NCI-H1694 treated with DMSO at 0.1 percent for 48 hours (cell line): ENCODE results near the gene CCL19.

Source experiments
- DNase-seq: peaks from one replicate; lab custom pipeline; 2025; lab: John Stamatoyannopoulos, UW

The CCL19 gene

DNA sequence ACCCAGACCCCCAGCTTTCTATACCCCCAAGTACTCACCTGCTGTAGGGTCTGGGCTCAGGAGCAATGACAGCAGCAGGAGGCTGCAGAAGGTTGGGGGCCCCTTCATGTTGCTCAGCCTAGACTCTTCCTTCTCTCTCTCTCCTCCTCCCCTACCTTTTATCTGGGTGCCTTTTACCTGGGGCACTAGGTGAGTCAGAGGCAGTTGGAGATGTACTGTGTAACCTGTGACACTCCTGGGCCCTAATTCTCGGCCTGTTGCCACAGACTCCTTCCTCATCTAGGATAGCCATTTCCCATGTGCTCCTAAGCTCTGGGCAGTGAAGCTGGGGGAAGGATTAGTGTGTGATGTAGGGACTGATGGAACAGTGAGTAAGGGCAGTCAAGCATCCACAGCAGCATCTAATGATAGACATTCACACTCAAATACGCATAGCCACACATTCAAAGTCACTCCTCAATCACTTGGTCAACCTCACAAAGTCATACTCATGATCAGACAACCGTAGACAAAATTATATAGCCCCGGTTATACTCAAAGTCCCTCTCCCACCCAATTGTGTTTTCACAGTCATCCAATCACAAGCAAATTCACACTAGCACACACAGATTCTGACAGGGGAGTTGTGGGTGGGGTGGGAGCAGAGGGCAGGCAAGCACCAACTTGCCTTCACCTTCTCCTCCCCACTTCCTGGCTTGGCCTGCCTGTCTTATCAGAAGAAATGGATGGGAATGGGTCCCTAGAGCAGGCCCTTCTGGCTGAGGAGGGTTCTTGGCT, 28.4 kb downstream of the CCL19 start, which contains the start of gene CCL27:
Gene CCL27, minus strand, starts transcription at position 132 of the 777 bp plus-strand sequence. Its CDS starts 24 bp downstream, at position 108.
- no peak for DNase-seq

DNA sequence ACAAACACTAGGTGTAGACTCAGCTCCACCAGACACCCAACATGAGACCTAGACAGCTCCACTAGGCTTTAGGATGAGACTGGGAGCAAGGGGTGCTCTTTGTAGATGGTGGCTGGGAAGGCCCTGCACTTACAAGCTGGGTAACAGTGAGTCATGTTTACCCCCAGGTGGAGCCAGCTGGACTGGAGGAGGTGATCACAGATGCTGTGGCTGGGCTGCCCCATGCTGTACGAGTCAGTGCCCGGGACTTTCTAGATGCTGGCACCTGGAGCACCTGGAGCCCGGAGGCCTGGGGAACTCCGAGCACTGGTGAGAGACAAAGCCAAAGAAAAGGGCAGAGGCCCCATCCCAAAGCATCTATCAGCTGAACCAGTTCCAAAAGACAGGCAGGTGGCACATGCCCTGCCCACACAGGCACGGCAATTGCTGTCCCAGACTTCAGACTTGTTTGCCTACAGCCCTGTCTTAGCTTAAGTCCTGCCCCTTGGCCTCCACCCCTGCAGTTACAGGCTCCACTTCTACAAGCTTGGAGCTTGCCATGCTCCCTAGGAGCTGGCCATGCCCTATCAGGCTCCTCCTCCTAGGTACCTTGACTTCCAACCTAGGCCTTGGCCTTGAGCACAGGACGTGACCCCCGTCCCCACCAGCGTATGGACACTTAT, 31.4 kb downstream of the CCL19 start:
- DNase-seq = no peak

DNA sequence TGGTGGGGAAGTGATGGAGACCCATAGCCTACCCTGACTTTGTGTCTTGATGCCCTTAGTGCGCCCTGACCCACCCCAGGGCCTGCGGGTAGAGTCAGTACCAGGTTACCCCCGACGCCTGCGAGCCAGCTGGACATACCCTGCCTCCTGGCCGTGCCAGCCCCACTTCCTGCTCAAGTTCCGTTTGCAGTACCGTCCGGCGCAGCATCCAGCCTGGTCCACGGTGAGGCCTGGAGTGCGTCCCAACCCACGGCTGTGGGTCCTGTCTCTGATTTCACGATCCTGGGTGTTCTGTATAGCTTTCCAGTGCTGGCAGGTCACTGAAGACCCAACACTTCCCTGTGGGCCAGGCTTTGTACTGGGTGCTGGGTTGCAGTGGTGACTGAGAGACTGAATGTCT, 32.6 kb downstream of the CCL19 start:
- DNase-seq = no peak

DNA sequence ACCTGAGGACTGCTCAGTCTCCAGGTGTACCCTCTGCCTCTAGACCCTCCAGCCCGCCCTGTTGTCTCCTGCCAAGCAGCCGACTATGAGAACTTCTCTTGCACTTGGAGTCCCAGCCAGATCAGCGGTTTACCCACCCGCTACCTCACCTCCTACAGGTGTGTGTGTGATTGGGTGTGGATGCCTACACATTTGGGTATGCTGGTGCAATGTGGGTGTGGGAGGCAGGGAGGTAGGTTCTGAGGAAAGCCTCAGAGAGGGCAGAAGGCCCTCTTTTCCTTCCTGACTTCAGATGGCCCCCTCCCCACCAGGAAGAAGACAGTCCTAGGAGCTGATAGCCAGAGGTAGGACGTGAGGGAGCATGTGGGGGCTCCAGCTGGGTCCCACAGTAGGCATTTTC, 34.1 kb downstream of the CCL19 start:
- no peak for DNase-seq

DNA sequence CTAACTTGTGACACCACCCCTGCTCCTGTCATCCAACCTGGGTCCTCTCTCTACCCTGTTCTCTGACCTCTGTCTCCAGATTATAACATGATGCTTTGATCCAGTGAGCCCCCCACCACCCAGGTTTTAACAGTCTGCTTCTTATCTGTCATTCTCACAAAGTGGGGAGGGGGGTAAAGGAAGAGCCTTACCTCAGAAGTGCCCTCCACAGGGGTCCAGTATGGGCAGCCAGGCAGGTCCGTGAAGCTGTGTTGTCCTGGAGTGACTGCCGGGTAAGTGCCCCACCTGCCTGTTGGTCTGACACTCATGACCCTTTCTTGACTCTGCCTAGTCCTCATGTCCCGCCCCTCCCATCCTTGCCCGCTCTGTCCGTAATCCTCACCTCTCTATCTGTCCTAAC, 35.7 kb downstream of the CCL19 start:
- DNase-seq = no peak

DNA sequence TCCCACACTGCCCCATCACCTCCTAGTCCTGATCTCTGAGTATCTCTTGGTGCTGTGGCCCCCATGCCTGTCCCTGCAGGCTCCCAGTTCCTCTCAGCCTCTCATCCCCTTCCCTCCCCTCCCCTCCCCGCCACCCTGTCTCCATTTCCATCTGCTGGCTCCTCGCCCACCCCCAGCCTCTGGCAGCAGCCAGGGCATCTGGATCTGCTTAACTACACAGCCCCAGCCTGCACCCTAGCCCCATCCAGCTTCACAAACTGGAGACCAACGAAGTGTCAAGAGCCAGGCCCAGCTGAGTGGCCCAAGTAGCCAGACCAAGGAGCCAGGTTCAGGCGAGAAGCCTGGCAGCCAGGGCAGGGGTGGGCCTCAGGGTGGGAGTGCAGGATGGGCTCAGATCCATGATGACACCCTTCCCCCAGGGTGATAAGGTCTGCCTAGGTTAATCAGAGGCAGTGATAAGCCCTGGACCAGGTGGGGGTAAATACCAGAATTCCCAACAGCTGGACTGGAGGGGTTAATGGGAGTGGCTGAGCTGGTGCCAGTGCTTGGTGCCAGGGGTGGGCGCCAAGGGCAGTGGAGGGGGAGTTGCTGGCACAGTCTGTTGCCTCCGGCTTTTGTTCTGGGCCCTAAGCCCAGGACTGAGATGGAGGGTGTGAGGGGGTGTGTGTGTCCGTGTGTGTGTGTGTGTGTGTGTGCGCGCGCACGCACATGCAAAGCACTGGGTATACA, 36.6 kb downstream of the CCL19 start:
- DNase-seq = peak; percentile 85

DNA sequence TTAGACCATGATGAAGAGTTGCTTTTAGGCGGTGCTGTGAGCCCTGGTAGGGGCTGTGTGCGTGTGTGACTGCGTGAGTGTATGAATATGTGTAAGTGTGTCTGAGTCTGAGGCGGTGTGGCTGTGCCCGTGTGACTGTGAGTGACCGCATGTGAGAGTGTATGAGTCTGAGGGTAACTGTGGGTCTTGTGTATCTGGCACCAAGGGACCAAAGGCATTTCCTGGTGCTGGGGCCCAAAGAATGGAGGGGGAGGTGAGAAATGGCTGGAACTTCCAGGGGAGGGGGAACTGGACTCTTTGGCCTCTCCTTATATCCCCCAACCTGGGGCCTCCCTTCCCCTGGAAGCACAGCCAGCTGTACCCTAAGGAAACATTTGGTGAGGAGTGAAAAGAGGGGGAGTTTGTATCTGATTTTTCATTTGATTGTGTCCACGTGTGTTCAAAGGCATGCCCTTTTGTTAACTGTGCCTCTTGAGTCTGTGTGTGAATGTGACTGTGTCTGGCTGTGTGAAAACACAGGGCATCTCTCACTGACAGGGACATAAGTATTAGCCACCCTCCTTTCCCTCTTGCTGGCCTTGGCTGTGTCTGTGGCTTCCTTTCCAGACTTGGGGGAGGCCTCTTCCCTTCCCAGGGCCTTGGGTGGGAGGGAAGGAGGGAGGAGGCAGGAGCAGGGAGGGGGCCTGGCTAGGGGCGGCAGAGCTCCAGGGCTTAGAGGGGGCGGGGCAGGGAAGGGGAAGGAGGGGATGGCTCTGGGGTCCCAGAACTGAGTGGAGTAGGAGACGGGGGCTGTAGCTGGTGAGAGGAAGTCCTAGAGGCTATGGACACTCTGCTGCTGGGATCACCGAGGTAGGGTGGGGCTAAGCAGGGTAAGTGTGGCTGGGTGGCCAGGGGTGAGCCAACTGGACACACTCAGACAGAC, 37.7 kb downstream of the CCL19 start:
- peak; percentile 62 for DNase-seq

DNA sequence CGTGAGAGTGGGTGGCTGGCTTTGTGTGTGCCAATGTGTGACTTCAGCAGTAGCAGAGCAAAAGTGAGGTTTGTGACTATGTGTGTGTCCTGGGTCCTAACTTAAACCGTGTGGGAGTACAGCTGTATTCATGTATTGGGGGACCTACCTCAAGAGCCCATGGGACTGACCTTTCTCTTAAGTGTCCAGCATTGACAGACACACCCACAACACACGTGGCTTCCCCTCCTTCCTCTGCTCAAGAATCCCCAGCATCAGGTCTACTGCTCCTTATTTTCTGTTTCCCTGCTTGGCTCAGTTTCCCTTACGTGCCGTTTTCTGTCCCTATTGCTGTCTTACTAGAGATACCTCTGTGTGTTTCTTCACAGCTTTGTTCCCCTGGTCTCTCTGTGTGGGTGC, 38.5 kb downstream of the CCL19 start:
- DNase-seq = no peak

DNA sequence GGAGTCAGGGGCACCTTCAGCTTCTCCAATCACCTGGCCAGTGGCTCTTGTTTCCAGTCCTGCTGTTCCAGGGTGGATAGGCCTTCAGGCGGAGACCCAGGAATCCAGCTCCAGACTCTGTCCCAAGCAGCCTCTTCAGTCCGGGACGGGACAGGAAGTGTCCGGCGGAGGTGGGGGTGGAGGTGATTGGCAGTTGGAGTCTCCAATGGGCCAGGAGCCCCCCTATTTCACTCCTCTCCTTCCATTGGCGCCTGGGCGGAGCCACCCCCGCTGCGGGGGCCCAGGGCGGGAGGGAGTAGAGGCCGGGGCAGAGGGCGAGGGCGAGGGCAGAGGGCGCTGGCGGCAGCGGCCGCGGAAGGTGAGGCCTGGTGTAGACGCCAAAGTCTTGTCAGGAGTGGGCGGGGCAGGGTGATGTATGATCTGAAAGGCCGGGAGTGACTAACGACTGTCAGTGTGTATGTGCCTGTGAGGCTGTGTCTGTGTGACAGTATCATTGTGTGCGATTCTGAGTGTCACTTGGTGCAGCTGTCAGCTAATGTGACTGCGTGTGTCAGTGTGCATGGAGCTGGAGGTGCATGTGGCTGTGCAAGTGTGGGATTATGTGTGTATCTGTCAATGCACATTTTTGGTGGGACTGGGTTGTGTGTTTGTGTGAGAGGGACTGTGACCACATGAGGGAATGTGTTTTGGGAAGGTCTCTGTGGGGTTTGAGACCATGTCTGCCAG, 39.0 kb downstream of the CCL19 start, which contains the start of gene IL11RA:
Gene IL11RA, plus strand, starts transcription at position 310 of the 726 bp plus-strand sequence. CDS start 3,033 bp downstream, outside the sequence.
- DNase-seq = peak; percentile 81

DNA sequence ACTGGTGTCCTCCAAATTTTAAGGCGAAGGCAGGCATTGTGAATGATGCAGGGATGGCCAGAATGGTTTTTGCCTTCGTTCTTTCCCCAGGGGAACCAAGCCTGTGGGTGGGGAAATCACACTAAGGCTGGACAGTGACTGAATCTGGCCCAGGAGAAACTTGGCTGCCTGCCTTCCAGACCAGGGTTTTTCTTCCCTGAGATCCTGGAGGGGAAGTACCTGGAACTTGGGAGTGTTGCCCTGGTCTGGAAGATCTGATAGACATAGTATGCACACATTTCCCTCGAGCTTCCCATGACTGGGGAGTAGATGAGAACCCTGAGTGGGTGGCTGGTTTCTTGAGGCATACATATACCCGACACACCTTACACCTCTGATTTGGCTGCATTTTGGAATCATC, 39.8 kb downstream of the CCL19 start:
- no peak for DNase-seq

DNA sequence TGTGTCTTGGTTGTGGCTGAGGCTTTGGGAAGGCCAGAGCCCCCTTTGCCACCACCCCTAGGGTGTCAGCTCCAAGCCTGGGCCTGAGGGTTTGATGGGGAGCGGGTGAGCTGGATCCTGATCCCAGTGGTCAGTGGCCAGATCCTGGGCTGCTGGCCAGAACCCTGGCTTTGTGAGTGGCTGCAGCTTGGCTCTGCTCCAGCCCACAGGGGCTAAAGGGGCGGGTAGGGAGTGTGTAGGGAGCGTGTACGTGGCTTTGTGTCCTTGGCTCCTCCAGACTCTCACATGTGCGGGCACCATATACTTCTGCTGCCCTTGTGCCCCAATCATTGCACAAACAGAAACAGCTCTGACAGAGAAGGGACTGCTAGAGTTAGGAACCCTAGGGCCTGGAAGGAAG, 40.3 kb downstream of the CCL19 start:
- no peak for DNase-seq

DNA sequence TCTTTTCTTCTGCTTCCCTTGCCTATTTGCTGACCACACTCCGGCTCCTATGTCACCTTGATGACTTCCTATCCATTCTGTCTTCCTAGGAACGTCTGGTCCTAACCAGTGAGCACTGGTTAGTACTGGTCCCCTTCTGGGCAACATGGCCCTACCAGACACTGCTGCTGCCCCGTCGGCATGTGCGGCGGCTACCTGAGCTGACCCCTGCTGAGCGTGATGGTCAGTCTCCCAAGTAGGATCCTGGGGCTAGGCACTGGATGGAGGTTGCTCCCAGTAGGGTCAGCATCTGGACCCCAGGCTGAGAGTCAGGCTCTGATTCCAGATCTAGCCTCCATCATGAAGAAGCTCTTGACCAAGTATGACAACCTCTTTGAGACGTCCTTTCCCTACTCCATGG, 42.4 kb downstream of the CCL19 start:
- DNase-seq = no peak

DNA sequence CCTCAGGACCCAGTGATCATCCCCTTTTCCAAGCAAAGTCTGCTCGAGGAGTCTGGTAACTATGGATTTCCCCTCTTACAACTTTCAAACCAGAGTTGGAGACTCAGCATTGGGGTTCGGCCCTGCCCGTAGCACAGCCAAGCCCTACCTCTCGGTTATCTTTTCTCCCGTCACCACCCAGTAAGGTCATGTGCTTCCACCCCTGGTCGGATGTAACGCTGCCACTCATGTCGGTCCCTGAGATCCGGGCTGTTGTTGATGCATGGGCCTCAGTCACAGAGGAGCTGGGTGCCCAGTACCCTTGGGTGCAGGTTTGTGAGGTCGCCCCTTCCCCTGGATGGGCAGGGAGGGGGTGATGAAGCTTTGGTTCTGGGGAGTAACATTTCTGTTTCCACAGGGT, 43.4 kb downstream of the CCL19 start:
- DNase-seq = no peak

DNA sequence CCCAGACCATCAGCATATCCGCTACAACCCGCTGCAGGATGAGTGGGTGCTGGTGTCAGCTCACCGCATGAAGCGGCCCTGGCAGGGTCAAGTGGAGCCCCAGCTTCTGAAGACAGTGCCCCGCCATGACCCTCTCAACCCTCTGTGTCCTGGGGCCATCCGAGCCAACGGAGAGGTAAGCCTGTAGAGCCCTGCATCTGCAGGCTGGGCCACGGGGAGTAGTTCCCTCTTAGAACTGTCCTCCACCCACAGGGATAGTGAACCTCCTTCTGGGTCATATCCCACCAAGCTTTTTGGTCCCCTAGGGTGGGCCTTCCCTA, 44.0 kb downstream of the CCL19 start:
- DNase-seq = no peak

DNA sequence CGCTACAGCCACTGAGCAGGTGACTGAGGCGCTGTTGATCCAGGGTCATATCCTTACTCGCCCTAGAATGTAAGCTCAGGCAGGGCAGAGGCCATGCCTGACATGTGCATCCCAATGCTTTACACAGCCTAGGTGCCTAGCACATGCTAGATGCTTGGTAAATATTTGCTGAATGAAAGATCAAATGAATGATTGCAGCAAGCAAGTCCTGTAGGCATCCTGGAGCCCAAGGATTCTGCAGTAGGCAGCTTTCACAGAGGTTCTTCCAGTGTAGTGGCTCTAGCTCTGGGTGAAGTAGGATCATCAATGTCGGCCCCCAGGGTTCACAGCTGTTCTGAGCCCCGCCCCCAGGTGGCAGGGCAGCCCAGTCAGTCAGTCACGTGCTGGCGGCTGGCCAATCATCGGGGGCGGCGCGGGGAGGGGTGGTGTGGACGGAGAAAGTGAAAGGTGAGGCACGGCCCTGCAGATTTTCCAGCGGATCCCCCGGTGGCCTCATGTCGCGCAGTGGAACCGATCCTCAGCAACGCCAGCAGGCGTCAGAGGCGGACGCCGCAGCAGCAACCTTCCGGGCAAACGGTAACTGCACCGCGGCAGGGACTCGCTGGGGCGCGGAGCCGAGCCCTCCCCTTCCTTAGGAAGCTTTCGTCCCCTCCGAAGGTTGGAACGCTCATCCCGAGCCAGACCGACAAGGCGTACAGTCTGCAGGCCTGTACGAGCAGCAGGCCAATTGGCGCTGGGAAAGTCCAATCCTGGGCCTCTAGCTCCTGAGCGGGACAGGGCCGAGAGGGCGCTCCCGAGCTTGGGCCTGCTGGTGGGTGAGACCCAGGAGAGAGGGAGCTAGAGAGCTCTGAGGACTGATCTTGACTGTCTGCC, 44.6 kb downstream of the CCL19 start, which contains the start of gene GALT:
Gene GALT, plus strand, starts transcription at position 465 of the 873 bp plus-strand sequence. Its CDS starts 30 bp downstream, at position 495.
- peak; percentile 80 for DNase-seq

DNA sequence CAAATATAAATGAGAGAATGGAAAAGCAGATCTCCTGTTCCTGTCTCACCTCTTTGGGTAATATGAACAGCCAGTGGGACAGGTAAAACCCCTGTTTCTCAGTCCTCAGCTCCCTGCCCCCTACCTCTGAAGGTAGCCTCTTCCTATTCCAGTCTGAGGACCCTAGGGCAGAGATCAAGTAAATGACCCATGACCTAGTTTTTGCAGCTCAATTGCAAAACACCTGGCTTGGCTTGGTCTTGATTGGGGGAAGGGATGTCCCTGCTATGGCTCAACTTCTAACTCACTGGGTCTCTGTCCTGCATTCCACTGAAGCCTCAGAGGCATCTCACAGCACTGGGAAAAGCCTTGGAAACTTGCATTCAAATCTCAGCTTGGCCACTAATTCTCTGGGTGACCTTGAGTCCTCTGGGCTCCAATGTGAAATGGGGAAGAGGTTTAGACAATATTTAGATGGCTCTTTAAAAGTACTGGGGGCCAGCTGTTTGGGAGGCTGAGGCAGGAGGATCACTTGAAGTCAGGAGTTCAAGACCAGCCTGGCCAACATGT, 46.2 kb downstream of the CCL19 start:
- DNase-seq = no peak

DNA sequence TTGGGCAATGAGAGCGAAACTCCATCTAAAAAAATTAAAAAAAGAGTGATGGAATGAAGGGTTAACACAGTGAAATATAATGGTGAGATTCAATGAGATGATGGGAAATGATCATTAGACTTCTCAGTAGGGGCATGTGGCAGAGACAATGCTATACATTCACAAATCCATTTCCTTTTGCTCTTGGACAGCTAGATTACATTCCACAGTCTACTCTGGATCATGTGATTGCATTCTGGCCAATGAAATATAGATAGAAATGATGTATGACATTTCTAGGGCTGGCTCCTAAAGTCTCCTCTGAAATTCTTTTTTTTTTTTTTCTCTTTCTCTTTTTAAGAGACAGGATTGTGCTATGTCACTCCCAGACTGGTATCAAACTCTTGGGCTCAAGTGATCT, 48.4 kb downstream of the CCL19 start:
- DNase-seq = no peak
